WTC11 (cell line): ENCODE measurements around the gene ANXA8. TPM values are rescaled to one million over a fixed set of nuclear protein-coding genes. Genes with fewer than 3 reads are reported as not detected.

Experiments used
- ATAC-seq: fragments of 200-7000 bp; cut with Tn5 transposase; 2 replicates; pipeline ENCODE4 v1.10.0; 2021; ENCODE audit warnings: mild to moderate bottlenecking, moderate library complexity
- CTCF ChIA-PET: fragments of 300-600 bp; sonication (Branson Sonifier 250); formaldehyde crosslinking; loops from one replicate; lab custom pipeline; 2021; ENCODE audit warnings: antibody characterized with exemption; lab: Charles Lee
- POLR2A ChIA-PET: fragments of 350-600 bp; sonication (Branson Sonifier 250); formaldehyde crosslinking; loops from one replicate; lab custom pipeline; 2021; ENCODE audit warnings: antibody characterized with exemption; lab: Charles Lee
- DNase-seq: peaks from one replicate; pipeline ENCODE4 v3.0.0; 2021; ENCODE audit warnings: low spot score
- H3K27ac Mint-ChIP-seq: 2 replicates; pipeline ENCODE4 v1.8.0; 2021; ENCODE audit warnings: mixed read lengths
- H3K27me3 Mint-ChIP-seq: 2 replicates; pipeline ENCODE4 v1.8.0; 2021; ENCODE audit warnings: low read depth, mild to moderate bottlenecking, moderate library complexity, mixed read lengths
- H3K36me3 Mint-ChIP-seq: 2 replicates; pipeline ENCODE4 v1.8.0; 2021; ENCODE audit warnings: mixed read lengths
- H3K4me1 Mint-ChIP-seq: 2 replicates; pipeline ENCODE4 v1.8.0; 2022; ENCODE audit warnings: mixed read lengths
- H3K4me3 Mint-ChIP-seq: 2 replicates; pipeline ENCODE4 v1.8.0; 2021; ENCODE audit warnings: mild to moderate bottlenecking, moderate library complexity, mixed read lengths
- H3K9me3 Mint-ChIP-seq: 2 replicates; pipeline ENCODE4 v1.8.0; 2021; ENCODE audit warnings: mixed read lengths
- ATF2 ChIP-seq: sonication (generic); formaldehyde crosslinking; IDR thresholded peaks from 2 replicates; pipeline ENCODE4 v1.8.1; 2022; ENCODE audit warnings: low read depth, missing genetic modification reagents, borderline replicate concordance
- CBFB ChIP-seq: sonication (generic); formaldehyde crosslinking; IDR thresholded peaks from 2 replicates; pipeline ENCODE4 v1.8.1; 2022; ENCODE audit warnings: mild to moderate bottlenecking, low read depth, missing genetic modification reagents
- CREM ChIP-seq: sonication (generic); formaldehyde crosslinking; IDR thresholded peaks from 2 replicates; pipeline ENCODE4 v1.8.1; 2022; ENCODE audit warnings: mild to moderate bottlenecking, missing genetic modification reagents, moderate library complexity
- E2F5 ChIP-seq: sonication (generic); formaldehyde crosslinking; IDR thresholded peaks from 2 replicates; pipeline ENCODE4 v1.8.1; 2022; ENCODE audit warnings: mild to moderate bottlenecking, moderate library complexity, missing genetic modification reagents
- ELF4 ChIP-seq: sonication (generic); formaldehyde crosslinking; IDR thresholded peaks from 2 replicates; pipeline ENCODE4 v1.8.1; 2022; ENCODE audit warnings: low read depth, mild to moderate bottlenecking, moderate library complexity, missing genetic modification reagents
- ESRRA ChIP-seq: sonication (generic); formaldehyde crosslinking; IDR thresholded peaks from 2 replicates; pipeline ENCODE4 v1.8.1; 2022; ENCODE audit warnings: mild to moderate bottlenecking, missing genetic modification reagents, borderline replicate concordance
- FOXP1 ChIP-seq: sonication (generic); formaldehyde crosslinking; IDR thresholded peaks from 2 replicates; pipeline ENCODE4 v1.8.0; 2022; ENCODE audit warnings: missing genetic modification reagents, mild to moderate bottlenecking, moderate library complexity, borderline replicate concordance
- FOXP4 ChIP-seq: sonication (generic); formaldehyde crosslinking; IDR thresholded peaks from 2 replicates; pipeline ENCODE4 v1.8.0; 2022; ENCODE audit warnings: mild to moderate bottlenecking, missing genetic modification reagents
- HMGA2 ChIP-seq: fragments of 250-450 bp; sonication (Bioruptor Pico); IDR thresholded peaks from 2 replicates; pipeline ENCODE4 v1.4.0; 2021; ENCODE audit warnings: mild to moderate bottlenecking, moderate library complexity
- IRF2 ChIP-seq: sonication (generic); formaldehyde crosslinking; IDR thresholded peaks from 2 replicates; pipeline ENCODE4 v1.8.0; 2022; ENCODE audit warnings: low read depth, missing genetic modification reagents, borderline replicate concordance
- JAZF1 ChIP-seq: fragments of 250-450 bp; sonication (Bioruptor Pico); IDR thresholded peaks from 2 replicates; pipeline ENCODE4 v1.9.0; 2021; ENCODE audit warnings: moderate library complexity, mild to moderate bottlenecking, inconsistent platforms
- NFATC4 ChIP-seq: fragments of 250-450 bp; sonication (Bioruptor Pico); IDR thresholded peaks from 2 replicates; pipeline ENCODE4 v1.9.0; 2021; ENCODE audit warnings: mild to moderate bottlenecking
- NFE2L1 ChIP-seq: sonication (generic); formaldehyde crosslinking; IDR thresholded peaks from 2 replicates; pipeline ENCODE4 v1.8.1; 2023; ENCODE audit warnings: missing genetic modification reagents
- NR1H2 ChIP-seq: sonication (generic); formaldehyde crosslinking; IDR thresholded peaks from 2 replicates; pipeline ENCODE4 v1.9.0; 2021; ENCODE audit warnings: mild to moderate bottlenecking, moderate library complexity, missing genetic modification reagents
- OVOL2 ChIP-seq: fragments of 250-450 bp; sonication (Bioruptor Pico); IDR thresholded peaks from 2 replicates; pipeline ENCODE4 v1.9.0; 2021; ENCODE audit warnings: mild to moderate bottlenecking, borderline replicate concordance
- PREB ChIP-seq: sonication (generic); formaldehyde crosslinking; IDR thresholded peaks from 2 replicates; pipeline ENCODE4 v1.8.1; 2022; ENCODE audit warnings: mild to moderate bottlenecking, missing genetic modification reagents, moderate library complexity, borderline replicate concordance
- RELA ChIP-seq: sonication (generic); formaldehyde crosslinking; IDR thresholded peaks from 2 replicates; pipeline ENCODE4 v1.8.1; 2022; ENCODE audit warnings: missing genetic modification reagents, mild to moderate bottlenecking, borderline replicate concordance
- SMAD3 ChIP-seq: sonication (generic); formaldehyde crosslinking; IDR thresholded peaks from 2 replicates; pipeline ENCODE4 v1.8.0; 2022; ENCODE audit warnings: missing genetic modification reagents, mild to moderate bottlenecking, borderline replicate concordance
- SP1 ChIP-seq: sonication (generic); formaldehyde crosslinking; conservative IDR thresholded peaks from 2 replicates; pipeline ENCODE4 v1.8.1; 2022; ENCODE audit warnings: missing genetic modification reagents
- TEAD1 ChIP-seq: sonication (generic); formaldehyde crosslinking; IDR thresholded peaks from 2 replicates; pipeline ENCODE4 v1.8.0; 2022; ENCODE audit warnings: mild to moderate bottlenecking, missing genetic modification reagents
- ZBTB21 ChIP-seq: sonication (generic); formaldehyde crosslinking; IDR thresholded peaks from 2 replicates; pipeline ENCODE4 v1.8.1; 2023; ENCODE audit warnings: mild to moderate bottlenecking, missing genetic modification reagents, borderline replicate concordance
- ZBTB43 ChIP-seq: sonication (generic); formaldehyde crosslinking; IDR thresholded peaks from 2 replicates; pipeline ENCODE4 v1.8.1; 2023; ENCODE audit warnings: mild to moderate bottlenecking, missing genetic modification reagents
- ZNF232 ChIP-seq: sonication (generic); formaldehyde crosslinking; IDR thresholded peaks from 2 replicates; pipeline ENCODE4 v1.8.0; 2022; ENCODE audit warnings: mild to moderate bottlenecking, missing genetic modification reagents
- ZNF416 ChIP-seq: fragments of 250-450 bp; sonication (Bioruptor Pico); IDR thresholded peaks from 2 replicates; pipeline ENCODE4 v1.9.0; 2021; ENCODE audit warnings: mild to moderate bottlenecking, inconsistent platforms
- ZNF671 ChIP-seq: fragments of 250-450 bp; sonication (Bioruptor Pico); IDR thresholded peaks from 2 replicates; pipeline ENCODE4 v1.8.0; 2021; ENCODE audit warnings: mild to moderate bottlenecking
- total RNA-seq: library from RNA; stranded (reverse); gene quantifications from 3 replicates; pipeline ENCODE4 v1.2.3, GENCODE V29; 2021

The ANXA8 gene
- total RNA-seq, 1 experiment from 2014 or later, result 0.20 TPM

GRCh38 chr10:47450442-47450841 is 33.5 kb downstream of the ANXA8 start:
- TF ChIP-seq FOXP1 (no peak), NR1H2 (CRISPR knock-in tag) (no peak), FOXP4 (no peak), CBFB (CRISPR knock-in tag) (no peak), JAZF1 (CRISPR knock-in tag) (no peak), PREB (CRISPR knock-in tag) (no peak), RELA (CRISPR knock-in tag) (no peak), NFE2L1 (CRISPR knock-in tag) (no peak), TEAD1 (CRISPR knock-in tag) (no peak), E2F5 (CRISPR knock-in tag) (no peak)
- TF ChIP-seq, all 79 proteins: peak for 0
- Mint-ChIP-seq H3K4me1 (peaks cover 4% of the 10 kb centered on the region; the same call in 1 of the 2 replicates), H3K27me3 (no peaks in the 10 kb centered on the region), H3K27ac (no peak overlapping the region), H3K4me3 (no peak overlapping the region), H3K36me3 (peaks cover 5% of the 10 kb centered on the region; the same call in 1 of the 2 replicates), H3K9me3 (peaks cover 16% of the 10 kb centered on the region)
- ChIA-PET POLR2A (no interaction called here), CTCF (interaction anchor here (0.6 kb wide), 1 partner anchor 403 kb away, joined by 3 read pairs; no protein-coding TSS in a partner anchor)
- ATAC-seq, result no peak
- no peak for DNase-seq

- TF ChIP-seq SMAD3 (no peak), ZNF671 (no peak), OVOL2 (CRISPR knock-in tag) (no peak), SP1 (no peak), PREB (CRISPR knock-in tag) (no peak), CREM (CRISPR knock-in tag) (no peak), CBFB (CRISPR knock-in tag) (no peak)
- no peak for DNase-seq
- CTCF ChIA-PET, result no interaction called here
- POLR2A ChIA-PET, result no interaction called here
- no peak overlapping the region for H3K4me3 Mint-ChIP-seq
- ATAC-seq, result no peak
- H3K4me1 Mint-ChIP-seq, result peaks cover 4% of the 10 kb centered on the region; the same call in 1 of the 2 replicates
- no peaks in the 10 kb centered on the region for H3K27me3 Mint-ChIP-seq
- no peak overlapping the region for H3K27ac Mint-ChIP-seq
- H3K36me3 Mint-ChIP-seq, result peaks cover 9% of the 10 kb centered on the region
- peaks cover 21% of the 10 kb centered on the region for H3K9me3 Mint-ChIP-seq
Observed at GRCh38 chr10:47449979-47450378, 33.9 kb downstream of the ANXA8 start.

- ATAC-seq (no peak), DNase-seq (no peak)
- H3K27me3 Mint-ChIP-seq, result no peaks in the 10 kb centered on the region
- CTCF ChIA-PET, result interaction anchor here (1.0 kb wide), 1 partner anchor 9 kb away, joined by 3 read pairs; no protein-coding TSS in a partner anchor
- POLR2A ChIA-PET, result no interaction called here
- peaks cover 4% of the 10 kb centered on the region; the same call in 1 of the 2 replicates for H3K4me1 Mint-ChIP-seq
- peaks cover 9% of the 10 kb centered on the region for H3K36me3 Mint-ChIP-seq
- peaks cover 21% of the 10 kb centered on the region for H3K9me3 Mint-ChIP-seq
- no peak overlapping the region for H3K27ac Mint-ChIP-seq
- no peak overlapping the region for H3K4me3 Mint-ChIP-seq
- TF ChIP-seq ELF4 (CRISPR knock-in tag) (no peak), HMGA2 (CRISPR knock-in tag) (no peak), ZNF232 (no peak), ATF2 (CRISPR knock-in tag) (no peak), NFATC4 (CRISPR knock-in tag) (no peak), ZBTB43 (CRISPR knock-in tag) (no peak), FOXP1 (no peak), IRF2 (no peak), ZBTB21 (no peak), ESRRA (CRISPR knock-in tag) (no peak), ZNF416 (CRISPR knock-in tag) (no peak)
Observed at GRCh38 chr10:47449102-47449978, 34.6 kb downstream of the ANXA8 start.
